ENCODE measurements around the gene LARGE1.

Gene LARGE1

GRCh38 chr22:33515795-33516194 lies 404.5 kb downstream of the LARGE1 start:
- no peak for DNase-seq

GRCh38 chr22:33513388-33514338 lies 406.6 kb downstream of the LARGE1 start:
- DNase-seq: no peak

GRCh38 chr22:33512908-33513307 lies 407.4 kb downstream of the LARGE1 start:
- no peak for DNase-seq

GRCh38 chr22:33510429-33510904 lies 409.8 kb downstream of the LARGE1 start:
- no peak for DNase-seq

- no peak for DNase-seq
These were observed 415.2 kb downstream of the LARGE1 start for GRCh38 chr22:33504941-33505625.

- no peak for DNase-seq
These were observed 424.2 kb downstream of the LARGE1 start for GRCh38 chr22:33496112-33496511.

- no peak for DNase-seq
These were observed 426.6 kb downstream of the LARGE1 start for GRCh38 chr22:33493476-33494205.

- DNase-seq: no peak
These were observed 428.0 kb downstream of the LARGE1 start for GRCh38 chr22:33492210-33492651.

GRCh38 chr22:33487041-33487716 lies 433.1 kb downstream of the LARGE1 start:
- DNase-seq: no peak

GRCh38 chr22:33481550-33481949 lies 438.7 kb downstream of the LARGE1 start:
- DNase-seq: no peak

- no peak for DNase-seq
These were observed 442.9 kb downstream of the LARGE1 start for GRCh38 chr22:33477120-33478111.

GRCh38 chr22:33476716-33477115 lies 443.6 kb downstream of the LARGE1 start:
- no peak for DNase-seq

GRCh38 chr22:33476206-33476605 lies 444.1 kb downstream of the LARGE1 start:
- no peak for DNase-seq

GRCh38 chr22:33474587-33474986 lies 445.7 kb downstream of the LARGE1 start:
- no peak for DNase-seq

- no peak for DNase-seq
These were observed 447.6 kb downstream of the LARGE1 start for GRCh38 chr22:33472462-33473344.

GRCh38 chr22:33470456-33470855 lies 449.8 kb downstream of the LARGE1 start:
- no peak for DNase-seq

- DNase-seq: no peak
These were observed 452.6 kb downstream of the LARGE1 start for GRCh38 chr22:33467620-33468095.

- no peak for DNase-seq
These were observed 453.2 kb downstream of the LARGE1 start for GRCh38 chr22:33467080-33467479.

- no peak for DNase-seq
These were observed 454.7 kb downstream of the LARGE1 start for GRCh38 chr22:33465554-33465953.

- DNase-seq: no peak
These were observed 455.6 kb downstream of the LARGE1 start for GRCh38 chr22:33464698-33465097.
